Umbilical cord (tissue), 2 donors: Measurements from ENCODE around the gene ZFAND3. TPM values are rescaled to one million over a fixed set of nuclear protein-coding genes. Genes with fewer than 3 reads are reported as not detected.
A peak's percentile ranks its signal among the peaks of the same experiment; 100 is the strongest.

Source experiments
- DNase-seq: peaks from one replicate; pipeline ENCODE4 v3.0.0-alpha.2; 2015; ENCODE audit warnings: low spot score
- total RNA-seq: library from RNA; depleted of rRNA; stranded (reverse); fragments of >200 nt; gene quantifications from one replicate; pipeline ENCODE4 v1.2.3, GENCODE V29; 2014; ENCODE audit warnings: low replicate concordance; ENCODE audit not compliant: insufficient read depth

Gene ZFAND3
- total RNA-seq, 1 donor from 2014 or later = 42.9 TPM

DNA sequence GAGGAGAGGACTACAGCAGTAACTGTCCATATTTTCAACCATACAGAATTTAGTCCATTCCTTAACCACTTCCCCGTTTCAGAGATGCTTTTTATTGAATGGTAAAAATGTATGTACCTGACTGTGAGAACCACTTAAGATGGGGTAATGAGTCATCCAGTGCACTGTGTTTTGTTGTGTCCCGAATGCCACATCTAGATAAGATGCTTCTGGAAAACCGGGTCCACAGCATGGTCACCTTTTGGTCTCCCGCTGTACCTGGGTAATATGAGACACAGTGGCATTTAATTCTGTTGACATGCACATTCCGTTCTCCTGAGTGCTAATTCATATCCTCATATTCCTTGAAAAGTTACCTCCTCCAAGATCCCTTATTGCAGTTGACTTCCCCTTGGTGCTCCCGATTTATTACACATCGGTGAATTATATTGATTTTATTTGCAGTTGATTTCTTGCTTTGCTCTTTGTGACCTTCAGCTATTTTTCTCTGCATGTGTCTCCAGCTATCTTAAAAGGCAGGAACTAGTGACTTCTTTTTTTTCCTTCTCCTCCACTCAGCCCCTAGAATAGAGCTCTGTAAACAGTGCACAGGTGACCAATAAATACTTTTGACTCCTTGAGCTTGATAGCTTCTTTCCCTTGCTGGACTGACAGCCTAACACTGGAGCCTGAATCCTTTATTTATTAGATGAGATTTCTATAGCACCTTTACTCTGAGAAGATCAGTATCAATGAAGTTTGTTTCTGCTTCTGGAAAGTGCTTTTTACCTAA, 314.6 kb downstream of the ZFAND3 start:
- DNase-seq = no peak

DNA sequence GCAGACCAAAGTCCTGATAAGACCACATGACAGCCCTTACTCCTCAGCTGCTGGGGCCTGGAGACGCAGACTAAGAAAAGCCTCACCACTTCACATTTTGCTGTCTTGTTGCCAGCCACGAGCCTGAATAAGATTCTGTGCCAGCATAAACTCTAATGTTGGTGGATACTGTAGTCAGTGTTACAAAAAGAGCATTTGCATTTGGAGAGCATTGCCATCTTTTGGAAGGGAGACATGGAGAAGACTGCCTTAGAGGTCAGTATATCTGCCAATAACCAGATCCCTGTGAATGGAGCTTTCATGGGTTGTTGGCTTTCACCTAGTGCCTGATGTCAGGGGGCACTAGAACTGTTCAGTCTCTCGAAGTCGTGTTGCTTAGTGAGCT, 315.2 kb downstream of the ZFAND3 start:
- DNase-seq = no peak

DNA sequence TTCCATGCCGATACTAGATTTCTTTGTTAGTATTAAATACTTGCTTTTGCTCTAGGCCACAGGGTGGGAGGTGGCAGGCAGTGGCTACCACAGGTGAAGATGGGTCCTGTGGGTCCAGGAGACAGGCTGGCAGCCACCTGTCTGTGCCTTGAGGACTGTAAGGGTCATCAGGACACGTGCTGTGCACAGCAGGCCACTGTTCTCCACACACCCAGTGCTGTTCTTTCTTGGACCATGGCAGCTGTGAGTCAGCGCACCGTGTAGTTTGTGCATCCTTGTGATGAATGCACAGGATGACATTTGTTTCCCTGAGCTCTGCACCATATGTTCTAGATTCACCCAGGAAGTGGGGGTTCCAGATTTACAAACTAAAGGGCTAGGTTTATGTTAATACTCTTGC, 317.0 kb downstream of the ZFAND3 start:
- DNase-seq = no peak

DNA sequence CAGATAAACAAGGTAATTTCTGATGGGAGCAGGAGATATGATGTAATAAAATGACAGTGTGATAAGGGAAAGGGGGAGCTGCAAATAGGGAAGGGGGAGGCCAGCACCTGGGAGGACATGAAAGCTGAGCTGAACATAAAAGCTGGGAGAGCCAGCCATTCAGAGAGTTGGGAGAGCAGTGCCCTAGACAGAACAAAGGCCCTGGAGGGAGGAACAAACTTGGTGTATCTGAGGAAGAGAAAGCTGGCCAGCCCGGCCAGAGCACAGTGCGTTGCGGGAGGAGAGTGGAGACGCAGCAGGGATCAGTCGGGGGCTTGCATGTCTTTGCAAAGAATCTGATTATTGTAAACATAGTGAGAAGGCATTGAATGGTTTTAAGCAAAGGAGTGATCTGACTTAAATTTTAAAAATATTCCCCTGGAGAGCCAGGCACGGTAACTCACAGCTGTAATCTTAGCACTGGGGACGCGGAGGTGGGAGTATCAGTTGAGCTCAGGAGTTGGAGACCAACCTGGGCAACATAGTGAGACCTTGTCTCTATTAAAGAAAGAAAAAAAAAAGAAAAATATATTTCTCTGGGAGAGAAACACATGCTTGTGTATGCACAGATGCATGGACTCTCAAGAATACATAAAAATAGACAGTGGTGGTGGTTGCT, 318.2 kb downstream of the ZFAND3 start:
- no peak for DNase-seq

DNA sequence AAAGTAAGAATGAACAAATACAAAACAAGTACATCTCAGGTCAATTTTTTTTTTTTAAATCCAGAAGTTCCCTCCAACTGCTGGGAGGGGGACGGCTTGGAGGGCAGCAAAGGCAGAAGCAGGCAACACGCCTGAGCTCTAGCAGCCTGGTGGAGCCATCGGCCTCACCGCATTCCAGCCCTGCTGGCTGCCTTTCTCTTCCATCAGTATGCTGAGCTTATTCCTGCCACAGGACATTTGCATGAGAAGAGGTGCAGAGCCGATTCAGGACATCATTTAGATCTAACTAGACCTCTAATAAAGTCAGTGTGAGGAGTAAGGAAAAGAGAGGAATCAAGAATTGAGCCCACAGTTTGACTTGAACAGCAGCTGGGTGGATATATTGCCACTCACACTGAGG, 318.8 kb downstream of the ZFAND3 start:
- DNase-seq = no peak

DNA sequence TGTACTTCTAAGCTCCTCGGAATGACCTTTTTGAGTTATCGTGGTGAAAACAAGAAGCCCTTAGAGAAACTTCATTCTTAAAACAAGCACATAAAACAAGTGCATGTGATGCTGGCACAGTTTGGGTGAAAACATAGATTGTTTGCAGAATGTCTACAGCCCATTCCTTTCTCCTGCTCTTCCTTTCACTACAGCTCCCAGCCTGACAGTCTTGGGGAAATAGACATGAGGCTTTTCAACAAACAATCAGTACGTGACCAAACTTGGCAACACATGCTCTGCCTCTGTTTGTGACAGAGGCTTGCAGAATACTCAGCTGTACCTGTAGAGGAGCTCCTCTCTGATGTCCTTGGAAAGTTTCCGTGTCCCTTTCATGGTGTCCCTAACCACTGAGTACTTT, 321.6 kb downstream of the ZFAND3 start:
- DNase-seq = no peak

DNA sequence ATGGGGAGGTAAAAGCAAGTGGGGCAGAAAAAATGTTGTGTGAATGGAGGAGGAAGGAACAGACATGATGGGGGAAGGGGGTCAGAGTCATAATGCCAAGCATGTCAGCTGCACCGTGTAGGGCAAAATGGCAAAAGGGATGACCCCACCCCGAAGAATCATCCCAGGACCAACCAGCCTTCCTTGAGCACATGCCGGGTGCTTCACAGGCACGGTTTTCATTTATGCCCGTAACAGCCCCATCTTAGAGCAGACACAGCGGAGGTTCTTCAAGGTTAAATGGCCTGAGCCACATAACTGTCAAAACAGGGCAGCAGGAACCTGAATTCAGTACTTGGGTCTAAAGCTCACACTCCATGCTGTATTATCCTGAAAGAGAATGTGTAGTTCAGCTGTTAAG, 322.2 kb downstream of the ZFAND3 start:
- DNase-seq = no peak

DNA sequence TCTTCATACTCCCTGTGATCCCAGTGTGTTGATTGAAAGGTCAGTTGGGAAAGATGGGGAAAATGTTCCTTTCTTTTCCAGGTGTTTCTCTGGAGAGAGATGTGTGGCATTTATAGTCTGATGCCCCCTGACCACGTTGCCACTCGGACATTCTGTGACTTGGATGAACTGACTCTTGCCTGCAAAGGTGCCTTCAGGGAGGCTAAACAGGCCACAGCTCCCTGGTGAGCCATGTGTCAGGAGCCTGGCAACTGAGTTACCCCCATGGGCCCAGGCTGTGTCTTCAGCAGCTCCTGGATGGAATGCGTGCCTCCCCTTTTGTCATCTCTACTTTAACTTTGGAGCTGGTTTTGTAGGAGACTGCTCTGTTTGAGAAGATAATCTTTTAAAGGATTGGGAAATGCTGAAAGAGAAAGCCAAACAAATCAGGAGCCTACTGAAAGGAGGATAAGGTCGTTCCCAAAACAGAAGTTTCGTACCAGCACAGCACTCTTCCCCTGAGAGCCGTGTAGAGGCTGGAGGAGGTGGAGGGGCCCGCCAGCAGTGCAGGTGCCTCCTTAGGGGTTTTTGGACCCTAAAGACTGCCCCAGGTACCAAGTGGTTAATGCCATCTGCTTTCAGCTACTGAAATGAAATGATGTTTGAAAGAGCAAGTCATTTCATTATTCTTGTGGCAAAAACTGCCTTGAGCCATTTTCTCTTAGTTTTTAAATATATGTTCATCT, 322.8 kb downstream of the ZFAND3 start:
- no peak for DNase-seq

DNA sequence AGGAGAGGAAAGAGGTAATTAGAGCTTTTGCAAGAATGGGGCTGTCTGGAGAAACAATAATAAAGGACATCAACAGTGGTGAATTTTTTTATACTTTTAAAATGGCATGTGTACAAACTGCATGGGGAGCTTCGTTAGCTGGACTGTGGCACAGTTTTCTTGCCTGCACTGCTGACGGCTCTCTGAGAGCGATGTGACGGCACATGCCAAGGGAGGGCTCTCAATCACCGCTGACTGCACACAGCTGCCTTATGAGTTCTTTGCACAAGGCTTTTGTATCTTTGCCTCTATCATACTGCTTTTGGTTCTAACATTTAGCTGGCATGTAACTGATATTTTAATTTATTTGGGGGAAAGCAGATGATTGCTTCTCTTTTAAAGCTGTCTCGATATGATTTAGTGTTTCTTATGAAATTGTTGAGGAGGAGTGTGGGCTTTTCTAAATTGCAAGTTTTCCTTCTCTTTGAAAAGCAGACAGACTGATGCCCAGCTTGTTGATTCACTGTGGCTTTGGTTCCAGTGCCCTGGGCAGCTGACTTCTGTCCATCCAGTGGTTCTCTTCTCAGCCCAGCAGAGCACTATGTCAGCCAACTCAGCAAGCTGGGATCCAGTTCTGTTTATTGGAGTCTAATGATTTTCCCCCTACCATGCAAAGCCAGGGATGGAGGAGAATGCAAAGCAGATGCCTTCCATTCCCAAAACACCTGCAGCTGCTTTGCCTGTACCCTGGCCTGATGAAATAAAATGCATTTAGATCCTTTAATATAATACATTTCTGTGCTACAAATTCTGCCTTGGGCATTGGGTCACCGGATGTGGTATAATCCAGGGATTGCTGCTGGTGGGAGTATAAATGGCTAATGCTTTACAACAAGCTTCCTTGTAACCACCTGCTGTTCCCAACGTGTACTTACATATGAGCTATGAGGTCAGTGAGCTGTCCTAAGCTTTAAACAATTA, 323.9 kb downstream of the ZFAND3 start:
- no peak for DNase-seq

DNA sequence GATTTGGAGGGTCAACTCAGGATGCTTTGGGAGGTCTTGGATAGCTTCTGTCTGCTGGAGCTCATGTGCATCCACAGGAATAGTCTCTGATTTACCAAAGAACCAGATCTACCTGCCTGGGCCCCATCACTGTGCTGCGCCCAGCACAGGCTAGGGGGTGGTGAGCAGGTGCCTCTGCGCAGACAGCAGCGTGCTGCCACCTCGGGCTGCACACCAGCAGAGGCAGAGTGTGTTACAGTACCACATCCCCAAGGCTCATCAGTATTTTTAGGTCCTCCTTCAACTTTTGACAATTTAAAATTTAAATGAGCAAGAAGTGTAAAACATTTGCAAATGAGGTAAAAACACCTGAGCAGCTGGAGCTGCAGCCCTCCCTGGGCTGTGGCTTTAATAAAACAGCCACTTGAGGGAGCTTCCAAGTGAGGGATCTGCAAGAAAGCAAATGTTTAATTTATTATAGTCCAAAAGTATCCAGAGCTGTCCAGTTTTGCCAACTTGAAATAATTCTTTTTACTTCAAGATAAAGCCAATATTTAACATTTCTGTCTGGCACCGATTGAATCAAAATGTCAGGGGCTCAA, 324.9 kb downstream of the ZFAND3 start:
- DNase-seq = no peak

DNA sequence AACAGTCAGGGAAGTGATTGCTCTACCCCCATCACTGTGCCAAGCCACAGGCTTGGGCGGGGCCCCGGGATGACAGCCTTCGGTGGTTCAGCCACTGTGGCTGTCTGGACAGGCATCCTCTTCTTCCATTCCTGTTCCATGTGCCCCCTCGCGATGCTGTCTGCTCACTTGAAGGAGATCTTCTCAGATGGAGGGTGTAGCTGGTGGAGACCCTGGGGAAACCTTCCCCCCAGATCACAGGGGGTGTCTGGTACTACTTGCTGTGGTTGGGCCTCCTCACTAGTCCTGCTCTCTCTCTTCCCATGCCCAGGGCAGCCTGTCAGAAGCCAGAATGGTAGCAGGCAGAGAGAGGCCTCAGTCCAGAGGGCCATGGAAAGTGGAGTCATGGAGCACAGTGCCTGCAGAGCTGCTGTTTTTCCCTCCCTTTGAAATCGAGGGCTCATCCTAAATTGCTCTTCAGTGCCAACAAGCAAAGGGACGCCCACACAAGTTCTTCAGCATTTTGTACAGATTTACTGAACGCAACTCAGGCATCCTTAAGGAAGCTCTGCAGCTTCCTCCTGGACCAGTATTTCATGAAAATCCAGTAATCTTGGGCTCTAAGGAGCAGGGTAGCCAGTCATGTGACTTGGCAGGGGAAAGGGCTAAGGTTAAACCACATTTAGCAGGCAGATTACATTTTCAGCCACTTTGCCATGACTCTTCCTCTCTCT, 326.6 kb downstream of the ZFAND3 start:
- peak; percentile 73 for DNase-seq

DNA sequence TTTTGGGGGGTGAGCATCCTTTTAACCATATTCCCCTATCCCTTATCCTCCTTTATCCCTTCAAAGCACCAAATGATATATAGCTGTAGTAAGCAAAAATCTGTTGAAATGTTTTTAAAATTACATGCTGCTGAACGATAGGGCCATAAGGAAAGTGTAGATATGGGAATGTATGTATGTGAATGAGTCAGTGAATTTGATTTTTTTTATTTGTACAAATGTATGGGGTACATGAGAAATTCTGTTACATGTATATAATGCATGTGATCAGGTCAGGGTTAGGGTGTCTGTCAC, 327.2 kb downstream of the ZFAND3 start:
- no peak for DNase-seq

DNA sequence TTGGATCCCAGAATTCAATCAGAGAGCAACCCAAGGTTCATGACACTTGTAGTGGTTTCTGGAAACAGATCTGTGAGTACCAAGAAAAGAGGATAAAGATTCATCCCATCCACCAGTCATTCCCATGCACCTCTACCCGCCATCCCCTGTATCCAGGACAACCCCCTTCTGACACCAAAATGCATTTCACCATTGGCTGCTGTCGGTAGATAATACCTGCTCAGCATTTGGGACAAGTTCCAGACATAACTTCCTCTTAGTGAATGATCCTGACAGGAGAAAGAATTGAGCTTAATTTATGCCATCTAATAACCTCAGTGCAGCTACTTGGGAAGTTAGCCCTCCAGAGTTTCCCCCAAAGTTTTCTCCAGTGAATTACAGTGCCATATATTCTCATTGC, 329.1 kb downstream of the ZFAND3 start:
- DNase-seq = no peak

DNA sequence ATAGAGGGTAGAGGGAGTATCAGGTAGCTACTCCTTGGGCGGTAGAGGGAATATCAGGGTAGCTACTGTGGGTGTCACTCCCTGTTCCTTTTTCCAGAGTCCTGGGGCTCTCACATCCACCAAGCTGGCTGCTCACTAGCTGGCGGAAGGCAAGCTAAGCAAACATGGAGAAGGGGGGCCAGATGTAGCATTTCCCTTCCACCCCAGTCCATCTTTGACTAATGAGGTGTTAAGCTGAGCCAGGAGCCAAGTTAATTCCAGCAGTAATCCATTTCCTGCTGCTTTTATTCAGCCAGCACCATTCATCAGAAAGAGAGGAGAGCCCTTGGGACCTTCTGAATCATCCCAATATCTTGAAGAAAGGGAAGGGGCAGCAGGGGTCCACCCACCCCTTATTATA, 330.0 kb downstream of the ZFAND3 start:
- DNase-seq = no peak

DNA sequence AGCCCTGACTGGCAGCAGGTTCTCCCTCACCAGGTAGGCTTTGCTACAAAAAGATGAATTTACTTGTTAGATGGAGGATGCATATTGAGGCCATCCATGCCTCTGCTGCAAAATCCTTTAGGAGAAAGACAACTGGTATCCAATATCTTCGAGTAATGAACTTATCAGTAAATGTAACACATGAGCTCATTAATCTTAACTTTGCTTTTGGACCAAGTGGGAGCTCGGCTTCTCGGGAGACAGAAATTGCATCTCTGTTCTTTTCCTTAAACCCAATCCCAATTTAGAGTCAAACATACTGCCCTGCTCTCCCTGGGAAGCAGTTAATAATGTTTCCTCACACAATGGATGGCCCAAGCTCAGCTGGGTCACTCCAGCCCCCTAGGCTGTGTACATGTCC, 330.5 kb downstream of the ZFAND3 start:
- DNase-seq = no peak

DNA sequence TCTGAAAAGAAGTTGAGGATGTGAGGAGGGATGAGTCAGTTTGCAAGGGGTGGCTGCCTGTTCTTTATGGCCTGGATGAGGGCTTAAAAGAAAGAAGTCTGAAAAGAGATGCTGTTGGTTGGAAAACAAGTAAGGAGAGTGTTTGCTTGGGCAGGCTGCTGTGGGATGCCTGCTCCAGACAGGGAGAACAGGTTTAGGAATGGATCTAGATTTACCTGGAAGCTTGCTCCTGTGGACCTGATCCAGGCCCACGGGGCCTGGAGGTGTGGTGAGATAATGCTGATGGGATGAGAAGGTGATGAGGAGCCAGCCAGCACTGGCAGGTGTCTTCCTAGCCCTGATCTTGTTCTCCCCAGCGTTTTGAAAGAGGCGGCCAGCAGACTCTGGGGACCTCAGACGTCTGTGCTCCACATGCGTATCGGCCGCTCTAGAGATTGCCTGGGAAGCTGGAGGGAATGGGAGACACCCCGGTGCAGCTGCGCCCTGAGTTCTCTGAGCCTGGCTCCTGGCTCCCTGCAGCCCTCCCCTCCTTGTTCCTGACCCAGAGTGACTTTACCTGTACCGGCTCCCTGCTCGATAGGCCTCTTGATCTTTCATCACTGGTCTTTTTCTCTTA, 331.3 kb downstream of the ZFAND3 start:
- DNase-seq = no peak

DNA sequence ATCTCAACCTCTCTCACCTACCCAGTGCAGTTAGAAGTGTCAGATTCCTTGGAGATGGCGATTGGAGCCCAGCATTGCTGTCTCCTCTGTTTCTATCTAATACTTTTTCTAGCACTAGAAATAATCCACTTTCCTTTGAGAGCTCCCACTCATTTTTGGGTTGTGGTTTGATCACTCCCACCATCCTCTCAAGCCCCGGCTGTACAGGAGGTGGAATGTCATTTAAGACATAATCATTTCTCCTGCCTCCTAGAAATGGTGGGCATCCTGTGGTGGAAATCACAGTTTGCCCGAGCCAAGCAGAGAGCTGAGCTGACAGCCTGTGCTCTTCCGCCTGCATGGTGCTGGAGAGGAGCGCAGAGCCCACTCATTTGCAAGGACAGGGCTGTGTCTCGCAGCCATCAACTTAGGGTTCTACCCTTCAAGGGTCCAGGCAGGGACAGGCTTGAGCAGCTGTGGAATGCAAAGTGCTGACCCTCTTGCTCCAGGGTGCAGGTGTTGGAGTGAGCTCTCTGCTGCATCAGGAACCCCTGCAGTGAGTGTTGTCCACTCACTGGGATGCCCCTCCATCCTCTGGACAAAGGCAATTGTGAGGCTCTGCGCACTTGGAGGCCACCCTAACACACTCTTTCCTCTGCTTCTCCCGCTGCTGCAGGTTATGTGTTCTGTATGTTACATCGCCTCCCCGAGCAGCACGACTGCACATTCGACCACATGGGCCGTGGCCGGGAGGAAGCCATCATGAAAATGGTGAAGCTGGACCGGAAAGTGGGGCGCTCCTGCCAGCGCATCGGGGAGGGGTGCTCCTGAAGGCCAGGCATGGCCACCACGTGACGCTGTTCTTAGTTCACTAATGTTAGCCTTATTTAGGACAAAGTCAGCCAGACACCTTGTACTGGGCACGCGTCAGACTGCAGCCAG, 332.3 kb downstream of the ZFAND3 start:
- no peak for DNase-seq

DNA sequence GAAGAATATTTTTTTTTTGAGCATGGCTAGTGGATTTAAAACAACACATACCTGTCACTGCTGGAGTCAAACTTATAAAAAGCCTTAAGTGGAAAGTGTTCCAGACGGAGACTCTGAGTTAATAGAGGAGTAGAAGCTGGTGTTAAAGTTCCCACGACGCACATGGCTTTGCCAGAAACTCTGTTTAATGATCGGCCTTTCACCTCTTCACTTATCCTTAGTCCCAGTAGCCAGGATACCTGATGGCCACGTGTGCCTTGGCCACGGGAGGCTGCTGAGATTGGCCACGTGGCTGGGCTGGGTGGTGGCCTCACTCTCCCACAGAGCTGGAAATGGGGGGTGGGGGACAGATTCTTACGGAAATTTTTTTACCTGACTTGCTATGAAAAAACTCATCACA, 333.1 kb downstream of the ZFAND3 start:
- DNase-seq = no peak

DNA sequence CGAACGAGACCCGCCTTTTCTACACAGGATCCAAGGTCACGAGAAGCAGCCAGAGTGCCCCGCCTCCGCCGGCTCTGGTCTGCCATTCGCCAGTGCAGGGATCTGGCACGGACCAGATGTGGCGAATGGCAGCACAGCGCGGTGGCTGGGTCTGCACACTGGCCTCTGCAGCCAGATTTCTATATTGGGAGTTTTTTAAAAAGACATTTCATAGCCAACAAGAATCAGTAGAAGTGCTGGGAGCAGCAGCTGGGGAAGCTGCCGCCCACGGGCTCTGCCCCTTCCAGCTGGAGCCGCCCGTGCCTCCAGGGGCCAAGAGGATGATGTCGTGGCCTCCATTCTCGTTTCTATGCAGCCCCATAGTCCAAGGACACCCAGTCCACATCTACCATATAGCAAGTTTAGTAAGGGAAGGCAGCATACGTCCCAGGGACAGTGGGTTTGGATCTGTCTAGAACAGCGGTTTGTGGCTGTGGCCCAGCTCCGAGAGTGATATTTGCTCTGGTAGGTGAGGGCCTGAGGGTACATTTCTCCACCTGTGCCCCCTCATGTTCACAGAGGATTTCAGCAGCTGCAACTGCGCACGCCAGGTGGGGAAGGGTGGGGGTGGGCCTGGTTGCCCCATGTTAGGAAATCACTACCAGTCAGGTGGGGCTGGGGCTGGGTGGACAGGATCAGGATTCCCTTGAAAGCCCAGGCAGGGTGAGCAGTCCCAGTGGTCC, 333.7 kb downstream of the ZFAND3 start:
- no peak for DNase-seq
